Naive thymus-derived CD8-positive, alpha-beta T cell (primary cell): ENCODE data around the gene CXCL5. TPM values are rescaled to one million over a fixed set of nuclear protein-coding genes. Genes with fewer than 3 reads are reported as not detected.

Experiments used
- ATAC-seq, 2 donors: fragments of 150-1000 bp; cut with Tn5 transposase in 1 of 2; sonication (Bioruptor Pico), chemical (Tn5 transposase) in 1 of 2; 1 replicate in 1 of 2; 2 replicates in 1 of 2; pipeline ENCODE4 v1.10.0; 2021; ENCODE audit warnings: mild to moderate bottlenecking in 2 of 2, moderate library complexity in 2 of 2
- POLR2A ChIA-PET: fragments of 350-600 bp; sonication (Branson Sonifier 250); formaldehyde crosslinking; loops from one replicate; lab custom pipeline; 2021; ENCODE audit warnings: antibody characterized with exemption; lab: Charles Lee
- DNase-seq, 10 donors: peaks; one replicate each; pipeline versions ENCODE4 v3.0.0 to v3.0.0-alpha.2; 2020 to 2022
- H3K27ac Mint-ChIP-seq, 10 donors: one replicate each; pipeline ENCODE4 v1.8.0; 2020 to 2022; ENCODE audit warnings: mild to moderate bottlenecking in 10 of 10, mixed read lengths in 10 of 10, moderate library complexity in 4 of 10, inconsistent platforms in 1 of 10
- H3K27me3 Mint-ChIP-seq, 5 donors: one replicate each; pipeline ENCODE4 v1.8.0; 2021 to 2022; ENCODE audit warnings: mixed read lengths in 5 of 5
- H3K36me3 Mint-ChIP-seq, 3 donors: one replicate each; pipeline ENCODE4 v1.8.0; 2020 to 2022; ENCODE audit warnings: mixed read lengths in 3 of 3, mild to moderate bottlenecking in 2 of 3, inconsistent platforms in 1 of 3
- H3K4me1 Mint-ChIP-seq, 4 donors: one replicate each; pipeline ENCODE4 v1.8.0; 2021 to 2022; ENCODE audit warnings: mixed read lengths in 4 of 4
- H3K4me3 Mint-ChIP-seq, 10 donors: one replicate each; pipeline ENCODE4 v1.8.0; 2020 to 2022; ENCODE audit warnings: mild to moderate bottlenecking in 10 of 10, mixed read lengths in 10 of 10, moderate library complexity in 6 of 10, inconsistent platforms in 1 of 10
- H3K9me3 Mint-ChIP-seq, 9 donors: one replicate each; pipeline ENCODE4 v1.8.0; 2020 to 2022; ENCODE audit warnings: mixed read lengths in 9 of 9, mild to moderate bottlenecking in 3 of 9, inconsistent platforms in 1 of 9, moderate library complexity in 1 of 9
- polyA plus RNA-seq, 3 donors: library from polyadenylated mRNA; unstranded; fragments of 300-500 nt; fragmentation: Illumina TruSeq; gene quantifications; one replicate each; pipeline ENCODE4 v1.2.3, GENCODE V29; 2021
- total RNA-seq, 8 experiments: library from RNA in 2 of 8; stranded (reverse) in 2 of 8; gene quantifications; one replicate each; pipeline ENCODE4 v1.2.3 and lab custom pipeline; 2021 to 2026

CXCL5 gene
- not detected for total RNA-seq
- polyA plus RNA-seq: not detected
- 0 reads per million in 6 experiments for total RNA-seq (lab: John Stamatoyannopoulos, UW)

- Mint-ChIP-seq H3K36me3 (no peaks in the 10 kb centered on the region), H3K4me3 (no peak within 1 kb of the TSS), H3K27me3 (peaks cover 5 to 18% (median 12%) of the 10 kb centered on the region in 5 donors), H3K9me3 (peaks cover 0 to 5% (median 0%) of the 10 kb centered on the region in 9 donors), H3K27ac (peak within 1 kb of the TSS in 1 of 10 donors; percentile 59), H3K4me1 (peaks cover 0 to 4% (median 2%) of the 10 kb centered on the region in 4 donors)
- POLR2A ChIA-PET: no interaction called here
- no peak for DNase-seq
- no peak for ATAC-seq
These were observed at the start of gene CXCL5 for GRCh38 chr4:73998040-73999011. Gene CXCL5, minus strand, starts transcription at chr4:73998677. Its CDS starts 96 bp downstream, at chr4:73998581.

GRCh38 chr4:74047152-74047551, 48.7 kb upstream of the CXCL5 start:
- POLR2A ChIA-PET: no interaction called here
- no peaks in the 10 kb centered on the region for H3K4me1 Mint-ChIP-seq

DNA sequence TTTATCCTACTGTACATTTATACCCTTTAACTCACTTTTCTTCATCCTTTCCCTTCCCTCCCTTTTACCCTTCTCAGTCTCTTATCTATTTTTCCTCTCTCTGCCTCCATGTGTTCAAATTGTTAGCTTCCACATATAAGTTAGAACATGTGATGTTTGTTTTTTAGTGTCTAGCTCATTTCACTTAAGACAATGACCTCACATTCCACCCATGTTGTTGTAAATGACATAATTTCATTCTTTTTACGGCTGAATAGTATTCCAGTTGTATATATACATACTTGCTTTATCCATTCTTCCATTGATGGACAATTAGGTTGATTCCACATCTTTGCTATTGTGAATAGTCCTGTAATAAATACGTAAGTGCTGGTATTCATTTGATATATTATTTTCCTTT, 47.3 kb upstream of the CXCL5 start:
- DNase-seq (no peak), ATAC-seq (no peak)
- POLR2A ChIA-PET: no interaction called here
- peaks cover 0 to 7% (median 0%) of the 10 kb centered on the region in 3 donors for H3K36me3 Mint-ChIP-seq
- H3K9me3 Mint-ChIP-seq: peaks cover 4 to 22% (median 11%) of the 10 kb centered on the region in 9 donors
- no peak overlapping the region for H3K4me3 Mint-ChIP-seq
- H3K27ac Mint-ChIP-seq: no peak overlapping the region
- H3K27me3 Mint-ChIP-seq: peaks cover 18 to 22% (median 20%) of the 10 kb centered on the region in 5 donors
- H3K4me1 Mint-ChIP-seq: no peaks in the 10 kb centered on the region

More at GRCh38 chr4:74047152-74047551, 48.7 kb upstream of the CXCL5 start:
- DNase-seq (no peak), ATAC-seq (no peak)
- Mint-ChIP-seq H3K9me3 (peaks cover 6 to 32% (median 11%) of the 10 kb centered on the region in 9 donors), H3K36me3 (peaks cover 0 to 7% (median 0%) of the 10 kb centered on the region in 3 donors), H3K4me3 (no peak overlapping the region), H3K27me3 (peaks cover 9 to 25% (median 12%) of the 10 kb centered on the region in 5 donors), H3K27ac (no peak overlapping the region)

DNA sequence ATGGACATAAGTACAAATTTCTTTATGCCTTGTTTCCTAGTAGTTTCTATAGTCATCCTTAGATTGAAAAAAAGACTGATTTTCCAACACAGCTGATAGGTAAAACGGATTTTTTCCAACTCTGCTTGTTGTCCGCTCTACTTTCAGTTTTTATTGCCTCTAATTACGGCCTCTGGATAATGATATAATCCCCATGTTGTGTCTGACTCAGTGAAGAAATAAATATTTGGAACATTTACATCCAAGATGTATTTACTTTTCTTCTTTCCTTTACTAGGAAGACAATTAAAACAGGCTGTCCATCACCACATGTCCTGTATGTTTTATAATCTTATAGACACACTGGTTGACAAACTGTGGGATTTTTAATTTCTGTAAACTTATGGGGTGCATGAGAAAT, 46.8 kb upstream of the CXCL5 start:
- no peak for DNase-seq
- no peaks in the 10 kb centered on the region for H3K4me1 Mint-ChIP-seq
- peaks cover 18 to 25% (median 22%) of the 10 kb centered on the region in 5 donors for H3K27me3 Mint-ChIP-seq
- no peak for ATAC-seq
- H3K27ac Mint-ChIP-seq: no peak overlapping the region
- POLR2A ChIA-PET: no interaction called here
- peaks cover 4 to 22% (median 11%) of the 10 kb centered on the region in 9 donors for H3K9me3 Mint-ChIP-seq
- peaks cover 0 to 7% (median 0%) of the 10 kb centered on the region in 3 donors for H3K36me3 Mint-ChIP-seq
- H3K4me3 Mint-ChIP-seq: no peak overlapping the region

GRCh38 chr4:74044677-74045076, 46.2 kb upstream of the CXCL5 start:
- POLR2A ChIA-PET: no interaction called here
- H3K4me1 Mint-ChIP-seq: peaks cover 0 to 2% (median 1%) of the 10 kb centered on the region in 4 donors
- no peak overlapping the region for H3K4me3 Mint-ChIP-seq
- ATAC-seq (no peak), DNase-seq (no peak)
- H3K36me3 Mint-ChIP-seq: peaks cover 0 to 7% (median 0%) of the 10 kb centered on the region in 3 donors
- H3K9me3 Mint-ChIP-seq: peaks cover 4 to 22% (median 11%) of the 10 kb centered on the region in 9 donors
- H3K27me3 Mint-ChIP-seq: peaks cover 20 to 31% (median 26%) of the 10 kb centered on the region in 5 donors
- H3K27ac Mint-ChIP-seq: no peak overlapping the region

DNA sequence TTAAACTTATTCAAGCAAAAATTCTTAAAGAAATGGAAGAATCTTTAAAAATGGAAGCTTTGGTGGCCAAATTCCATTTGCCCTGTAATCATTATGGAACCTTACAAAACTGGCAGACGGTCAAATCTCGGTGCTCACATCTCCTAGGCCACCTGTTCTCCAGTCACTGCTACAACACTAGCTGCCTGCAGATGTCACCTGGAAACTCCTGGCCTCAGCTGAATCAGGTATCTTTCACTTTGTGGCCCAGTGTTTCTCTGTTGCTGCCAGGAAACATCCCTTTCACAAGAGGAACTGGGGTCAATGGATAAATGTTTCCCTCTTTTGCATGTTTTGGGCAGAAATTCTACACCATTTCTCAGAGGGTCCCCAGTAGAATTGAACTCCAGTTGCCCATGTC, 44.2 kb upstream of the CXCL5 start:
- Mint-ChIP-seq H3K9me3 (peaks cover 2 to 14% (median 6%) of the 10 kb centered on the region in 9 donors), H3K4me1 (peaks cover 4 to 17% (median 14%) of the 10 kb centered on the region in 4 donors), H3K36me3 (peaks cover 0 to 7% (median 0%) of the 10 kb centered on the region in 3 donors), H3K27me3 (peaks cover 30 to 48% (median 37%) of the 10 kb centered on the region in 5 donors), H3K27ac (no peak overlapping the region), H3K4me3 (no peak overlapping the region)
- ATAC-seq (no peak), DNase-seq (no peak)
- POLR2A ChIA-PET: no interaction called here

DNA sequence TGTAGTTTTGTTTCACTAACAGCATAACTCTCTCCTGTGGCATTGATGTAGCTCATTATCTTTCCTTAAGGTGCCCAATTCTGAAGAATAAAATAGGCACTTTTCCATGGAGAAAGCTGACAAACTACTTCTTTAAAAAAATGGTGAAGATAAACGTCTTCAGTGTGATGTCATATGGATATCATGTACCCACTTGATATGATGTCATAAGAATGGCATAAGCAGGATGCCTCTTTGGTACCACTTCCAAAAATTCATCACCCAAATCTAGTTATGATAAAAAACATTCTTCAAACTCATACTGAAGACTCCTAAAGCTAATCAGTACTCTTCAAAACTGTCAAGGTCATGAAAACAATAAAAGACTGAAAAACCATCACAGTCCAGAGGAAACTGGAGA, 42.9 kb upstream of the CXCL5 start:
- no peak overlapping the region for H3K27ac Mint-ChIP-seq
- H3K9me3 Mint-ChIP-seq: peaks cover 0 to 3% (median 0%) of the 10 kb centered on the region in 9 donors
- no peaks in the 10 kb centered on the region for H3K36me3 Mint-ChIP-seq
- no peak overlapping the region for H3K4me3 Mint-ChIP-seq
- DNase-seq (no peak), ATAC-seq (no peak)
- peaks cover 4 to 19% (median 15%) of the 10 kb centered on the region in 4 donors for H3K4me1 Mint-ChIP-seq
- POLR2A ChIA-PET: no interaction called here
- peaks cover 35 to 53% (median 37%) of the 10 kb centered on the region in 5 donors for H3K27me3 Mint-ChIP-seq

DNA sequence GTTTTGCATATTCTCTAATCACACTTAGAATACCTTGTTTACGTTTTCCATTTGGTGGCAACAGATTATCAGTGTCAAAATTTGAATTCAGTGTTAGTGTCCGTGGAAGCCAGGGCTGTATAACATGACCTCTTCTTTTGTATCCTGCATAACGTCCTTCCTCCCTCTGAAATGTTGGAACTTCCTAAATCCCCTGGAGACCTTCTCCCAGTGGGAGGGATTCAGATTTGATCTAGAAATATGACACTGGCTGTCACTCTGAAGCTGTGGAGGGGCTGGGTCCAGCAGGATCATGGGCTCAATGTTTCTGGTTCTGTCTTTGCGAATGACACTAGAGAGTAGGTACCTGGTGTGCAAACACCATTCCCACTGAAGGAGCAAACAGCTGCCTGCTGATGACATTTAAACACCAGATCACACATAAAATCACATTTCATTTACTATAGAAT, 40.9 kb upstream of the CXCL5 start:
- DNase-seq (no peak), ATAC-seq (no peak)
- POLR2A ChIA-PET: no interaction called here
- H3K36me3 Mint-ChIP-seq: no peaks in the 10 kb centered on the region
- no peaks in the 10 kb centered on the region for H3K9me3 Mint-ChIP-seq
- H3K4me1 Mint-ChIP-seq: peaks cover 4 to 19% (median 15%) of the 10 kb centered on the region in 4 donors
- H3K4me3 Mint-ChIP-seq: peak overlapping the region; percentile 62 to 88 (median 76)
- H3K27ac Mint-ChIP-seq: peak overlapping the region in 1 of 10 donors; percentile 35
- peaks cover 28 to 44% (median 40%) of the 10 kb centered on the region in 5 donors for H3K27me3 Mint-ChIP-seq

DNA sequence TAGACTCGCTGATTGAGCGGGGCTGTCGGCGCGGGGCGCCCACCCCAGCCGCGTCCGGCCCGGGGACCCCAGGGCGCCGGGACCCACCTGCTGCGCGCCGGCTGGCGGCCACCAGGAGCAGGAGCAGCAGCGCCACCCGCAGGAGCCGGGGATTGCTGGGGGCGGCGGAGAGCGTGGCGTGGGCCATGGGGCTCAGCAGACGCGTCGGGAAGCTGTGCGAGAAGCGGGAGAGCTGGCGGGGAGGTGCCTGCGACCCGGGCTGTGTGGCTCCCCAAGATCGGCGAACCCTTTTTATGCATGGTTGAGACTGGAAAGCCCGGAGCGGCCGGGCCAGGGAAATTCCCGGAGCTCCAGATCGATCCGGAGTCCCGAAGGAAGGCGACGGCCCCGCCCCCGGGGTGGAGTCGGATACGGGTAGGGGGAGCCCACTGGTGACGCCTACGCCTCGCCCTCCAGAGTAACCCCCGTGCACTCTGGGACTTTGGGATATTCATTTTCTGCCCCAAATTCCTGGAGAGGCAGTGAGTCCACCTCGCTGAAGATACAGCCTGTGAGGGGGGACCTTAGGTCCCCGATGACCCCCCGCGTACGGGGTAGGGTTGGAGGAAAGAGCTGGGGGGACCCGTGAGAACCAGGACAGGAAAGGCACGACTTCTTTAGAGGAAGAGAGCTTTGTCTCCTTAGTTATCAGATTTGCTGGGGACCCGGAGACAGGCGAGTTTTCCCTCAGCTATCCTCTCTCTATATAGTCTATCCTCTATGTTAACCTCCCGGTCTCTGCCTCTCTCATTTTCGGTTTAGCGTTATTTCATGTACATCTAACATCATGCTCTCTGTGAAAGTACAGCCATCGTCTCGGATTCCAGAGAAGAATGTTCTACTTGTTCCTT, 40.2 kb upstream of the CXCL5 start, which contains the start of gene CXCL3:
TSS of gene CXCL3 (minus strand) at position 265 of the 890 bp plus-strand sequence. CDS start at position 187, 78 bp downstream.
- Mint-ChIP-seq H3K36me3 (no peaks in the 10 kb centered on the region), H3K4me3 (peak within 1 kb of the TSS; percentile 73 to 92 (median 88)), H3K9me3 (no peaks in the 10 kb centered on the region), H3K4me1 (peaks cover 4 to 19% (median 15%) of the 10 kb centered on the region in 4 donors), H3K27ac (peak within 1 kb of the TSS in 3 of 10 donors; percentile 10 to 56 (median 35)), H3K27me3 (peaks cover 28 to 44% (median 40%) of the 10 kb centered on the region in 5 donors)
- POLR2A ChIA-PET: no interaction called here
- peak; percentile 45 to 69 for ATAC-seq
- peak in 4 of 10 donors; percentile 14 to 26 (median 22) for DNase-seq

- peaks cover 26 to 45% (median 37%) of the 10 kb centered on the region in 5 donors for H3K27me3 Mint-ChIP-seq
- H3K4me3 Mint-ChIP-seq: peak overlapping the region; percentile 73 to 92 (median 88)
- POLR2A ChIA-PET: no interaction called here
- H3K9me3 Mint-ChIP-seq: no peaks in the 10 kb centered on the region
- DNase-seq (no peak), ATAC-seq (peak in 1 of 2 donors; percentile 16)
- peak overlapping the region in 1 of 10 donors; percentile 56 for H3K27ac Mint-ChIP-seq
- H3K36me3 Mint-ChIP-seq: no peaks in the 10 kb centered on the region
- H3K4me1 Mint-ChIP-seq: peaks cover 4 to 19% (median 15%) of the 10 kb centered on the region in 4 donors
These were observed 39.6 kb upstream of the CXCL5 start for GRCh38 chr4:74038086-74038424.

DNA sequence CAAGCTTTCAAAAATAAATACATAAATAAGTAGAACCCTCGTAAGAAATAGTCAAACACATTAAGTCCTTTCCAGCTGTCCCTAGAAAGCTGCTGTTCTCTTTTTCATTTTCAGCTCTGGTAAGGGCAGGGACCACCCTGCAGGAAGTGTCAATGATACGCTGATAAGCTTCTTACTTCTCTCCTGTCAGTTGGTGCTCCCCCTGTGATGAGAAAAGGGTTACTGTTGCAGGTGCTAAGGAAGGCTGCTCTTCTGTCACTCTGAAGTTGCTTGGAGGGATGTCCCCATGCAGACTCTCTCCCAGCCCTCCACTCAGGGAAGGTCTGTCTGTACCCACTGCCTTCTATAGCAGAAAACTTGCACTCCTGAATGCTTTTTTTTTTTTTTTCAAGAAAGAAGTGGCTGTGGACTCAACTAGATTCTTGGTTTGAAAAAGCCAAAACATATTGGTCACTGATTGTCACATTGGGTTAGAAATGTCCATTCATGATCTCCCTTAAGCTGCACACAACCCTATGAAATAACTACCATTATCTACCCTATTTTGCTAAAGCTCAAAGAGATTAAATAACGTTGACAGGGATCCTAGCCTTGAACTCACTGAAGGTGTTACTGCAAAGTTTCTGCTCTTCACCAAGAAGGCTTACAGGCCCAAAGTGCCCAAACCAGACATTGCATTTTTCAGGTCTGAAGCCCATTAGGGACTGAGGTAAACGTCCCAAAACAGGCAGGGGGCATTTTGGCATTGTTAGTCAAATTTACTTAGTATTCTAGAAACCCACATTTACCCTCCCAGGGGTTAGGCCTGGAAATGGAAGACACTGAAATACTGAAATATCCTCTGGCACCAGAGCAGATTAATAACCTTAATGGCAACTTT, 38.8 kb upstream of the CXCL5 start:
- POLR2A ChIA-PET: no interaction called here
- peaks cover 0 to 4% (median 0%) of the 10 kb centered on the region in 9 donors for H3K9me3 Mint-ChIP-seq
- H3K27me3 Mint-ChIP-seq: peaks cover 25 to 52% (median 40%) of the 10 kb centered on the region in 5 donors

More for the DNA sequence above, 38.8 kb upstream of the CXCL5 start:
- peak overlapping the region in 1 of 10 donors; percentile 10 for H3K27ac Mint-ChIP-seq
- peak overlapping the region; percentile 15 to 92 (median 87) for H3K4me3 Mint-ChIP-seq
- DNase-seq (no peak), ATAC-seq (peak in 1 of 2 donors; percentile 22)
- H3K4me1 Mint-ChIP-seq: peaks cover 4 to 19% (median 15%) of the 10 kb centered on the region in 4 donors
- H3K36me3 Mint-ChIP-seq: no peaks in the 10 kb centered on the region
